Stimulated activated naive CD8-positive, alpha-beta T cell treated with anti-CD3 and anti-CD28 coated beads, Interleukin-15, Interleukin-2, amounts not matched to agents 100 U/mL and 50 U/mL, for 24 hours (primary cell): ENCODE measurements around the gene TMCO4.
"Not testable (repeated sequence)": the region's sequence is repeated elsewhere in the genome, so short reads cannot be mapped to it uniquely, and the experiment has no call there.

ENCODE experiments used
- ATAC-seq: fragments of 150-1000 bp; cut with Tn5 transposase; one replicate; pipeline ENCODE4 v1.10.0; 2021
- DNase-seq: peaks from one replicate; pipeline ENCODE4 v3.0.0; 2021

The TMCO4 gene

GRCh38 chr1:19637606-19638005, 162.1 kb downstream of the TMCO4 start:
- ATAC-seq: no peak

DNA sequence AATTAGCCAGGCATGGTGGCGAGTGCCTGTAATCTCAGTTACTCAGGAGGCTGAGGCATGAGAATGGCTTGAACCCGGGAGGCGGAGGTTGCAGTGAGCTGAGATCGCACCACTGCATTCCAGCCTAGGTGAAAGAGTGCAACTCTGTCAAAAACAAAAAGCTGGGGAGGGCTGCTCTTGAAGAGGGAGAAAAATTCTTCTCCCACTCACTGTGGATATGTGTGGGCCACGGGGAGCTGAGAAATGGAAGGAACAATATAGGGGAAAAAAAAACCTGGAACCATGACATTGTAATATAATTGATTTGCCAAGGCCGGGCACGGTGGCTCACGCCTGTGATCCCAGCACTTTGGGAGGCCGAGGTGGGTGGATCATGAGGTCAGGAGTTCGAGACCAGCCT, 163.0 kb downstream of the TMCO4 start:
- not testable (repeated sequence) for ATAC-seq, DNase-seq

More at GRCh38 chr1:19637606-19638005, 162.1 kb downstream of the TMCO4 start:
- no peak for DNase-seq

DNA sequence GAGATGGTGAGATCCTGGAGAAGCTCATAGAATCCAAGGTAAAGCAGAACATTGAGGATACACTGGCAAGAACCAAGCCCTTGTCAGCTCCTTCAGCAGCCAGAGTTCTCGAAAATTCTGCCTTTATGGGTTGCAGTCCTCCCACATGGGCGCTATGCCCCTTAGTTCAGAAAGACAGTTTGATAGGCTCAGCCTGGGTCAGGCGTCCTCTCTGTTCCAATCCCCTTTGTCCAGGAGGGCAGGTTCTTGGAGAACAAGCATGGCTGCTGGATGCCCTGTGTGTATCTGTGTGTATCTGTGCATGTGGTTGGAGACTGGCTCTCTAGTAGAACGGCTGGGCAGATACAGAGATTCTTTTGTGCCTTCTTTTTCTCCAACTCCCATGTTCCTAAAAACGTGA, 163.7 kb downstream of the TMCO4 start:
- DNase-seq: no peak
- ATAC-seq: no peak

DNA sequence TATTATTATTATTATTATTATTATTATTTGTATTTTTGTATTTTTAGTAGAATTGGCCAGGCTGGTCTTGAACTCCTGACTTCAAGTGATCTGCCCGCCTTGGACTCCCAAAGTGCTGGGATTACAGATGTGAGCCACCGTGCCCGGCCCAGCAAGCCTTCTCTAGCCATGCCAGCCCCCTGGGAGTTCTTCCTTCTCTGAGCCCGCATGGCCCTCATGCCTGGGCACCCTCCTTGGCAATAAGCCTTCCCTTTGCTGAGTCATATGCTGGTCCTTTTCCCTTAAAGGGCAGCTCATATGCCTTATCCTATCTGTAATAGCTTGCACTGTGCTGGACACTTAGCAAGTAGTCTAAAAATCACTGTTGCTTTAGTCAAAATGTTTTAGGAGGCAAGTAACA, 164.1 kb downstream of the TMCO4 start:
- DNase-seq (no peak), ATAC-seq (no peak)

DNA sequence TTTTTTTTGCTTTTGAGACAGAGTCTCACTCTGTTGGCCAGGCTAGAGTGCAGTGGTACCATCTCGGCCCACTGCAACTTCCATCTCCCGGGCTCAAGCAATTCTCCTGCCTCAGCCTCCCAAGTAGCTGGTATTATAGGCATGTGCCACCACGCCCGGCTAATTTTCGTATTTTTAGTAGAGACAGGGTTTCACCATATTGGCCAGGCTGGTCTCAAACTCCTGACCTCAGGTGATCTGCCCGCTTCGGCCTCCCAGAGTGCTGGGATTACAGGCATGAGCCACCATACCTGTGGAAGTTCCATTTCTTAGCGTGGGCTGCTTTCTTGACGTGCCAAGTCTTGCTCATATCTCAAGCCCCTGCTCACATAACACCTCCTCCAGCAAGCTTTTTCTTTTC, 164.7 kb downstream of the TMCO4 start:
- not testable (repeated sequence) for DNase-seq, ATAC-seq

DNA sequence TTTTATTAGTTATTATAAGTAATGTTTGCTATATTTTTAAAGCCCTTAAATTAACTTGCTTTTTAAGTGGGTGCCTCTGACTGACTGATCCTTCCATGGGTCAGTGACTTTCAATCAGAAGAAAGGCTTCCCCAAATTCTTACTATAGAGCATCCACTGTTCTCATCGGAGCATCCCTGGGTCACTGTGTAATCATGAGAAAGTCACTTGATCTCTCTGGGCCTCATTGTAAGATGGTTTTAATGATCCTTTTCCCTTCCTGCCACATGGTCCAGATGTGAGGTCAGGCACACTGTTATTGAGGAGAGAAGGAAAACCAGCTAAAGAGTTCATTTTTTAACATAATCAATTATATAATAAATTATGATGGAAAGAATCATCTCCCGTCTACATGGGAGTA, 166.6 kb downstream of the TMCO4 start:
- ATAC-seq (no peak), DNase-seq (no peak)
